ENCODE results near the gene CDC42EP3.

DNA sequence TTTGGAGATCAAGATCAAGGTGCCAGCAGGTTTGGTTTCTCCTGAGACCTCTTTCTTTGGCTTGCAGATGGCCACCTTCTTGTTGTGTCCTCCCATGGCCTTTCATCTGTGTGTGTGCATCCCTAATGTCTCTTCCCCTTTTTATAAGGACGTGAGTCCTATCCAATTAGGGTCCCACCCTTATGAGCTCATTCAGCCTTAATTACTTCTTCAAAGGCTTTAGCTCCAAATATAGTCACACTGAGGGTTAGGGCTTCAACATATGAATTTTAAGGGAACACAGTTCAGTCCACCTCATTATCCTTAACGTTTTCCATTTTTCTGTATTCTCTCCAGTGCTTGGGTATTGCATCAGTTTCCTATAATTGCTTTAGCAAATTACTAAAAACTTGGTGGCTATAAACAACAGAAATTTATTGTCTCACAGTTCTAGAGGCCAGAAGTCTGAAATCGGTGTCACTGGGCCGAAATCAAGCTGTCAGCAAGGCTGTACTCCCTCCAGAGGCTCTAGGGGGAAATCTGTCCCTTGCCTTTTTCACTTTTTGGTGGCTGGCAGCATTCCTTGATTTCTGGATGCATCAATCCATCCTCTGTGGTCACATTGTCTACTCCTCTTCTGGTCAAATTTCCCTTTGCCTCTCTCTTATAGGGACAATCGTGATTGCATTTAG is 34.1 kb downstream of the CDC42EP3 start:
- TF ChIP-seq CTCF (IDR thresholded peaks at IDR 0.05; ENCODE audit: poor library complexity): no peak
- no peak for TF ChIP-seq EZH2phosphoT487 (IDR thresholded peaks at IDR 0.05; ENCODE audit: low read depth, severe bottlenecking, unreplicated experiment)
- no peak for TF ChIP-seq EZH2 (IDR thresholded peaks at IDR 0.05; ENCODE audit: borderline replicate concordance)

Measured in hepatocyte (in vitro differentiated cells).